AG04449 (cell line): Measurements from ENCODE around the gene CDK14.

Source experiments
- CTCF ChIA-PET: fragments of 350-600 bp; formaldehyde crosslinking; extraction: SDS; loops from one replicate; lab custom pipeline; 2021; ENCODE audit warnings: antibody characterized with exemption; lab: Yijun Ruan, JAX
- POLR2A ChIA-PET: fragments of 400-600, 350-600 bp; formaldehyde crosslinking; extraction: SDS; loops from one replicate; lab custom pipeline; 2020; ENCODE audit warnings: antibody characterized with exemption, inconsistent platforms; lab: Yijun Ruan, JAX
- DNase-seq: peaks from one replicate; pipeline ENCODE4 v3.0.0-alpha.2; 2010; ENCODE audit warnings: low read depth, low spot score
- H3K4me3 ChIP-seq: 2 replicates; pipeline ENCODE4 v1.5.1; 2011; ENCODE audit warnings: low read depth, mild to moderate bottlenecking, control low read depth, low read length
- CTCF ChIP-seq: IDR thresholded peaks from one replicate; pipeline ENCODE4 v1.5.1; 2011; ENCODE audit warnings: mild to moderate bottlenecking, moderate library complexity, low read length, control low read depth, inconsistent platforms; ENCODE audit not compliant: insufficient read depth; ENCODE audit errors: missing control alignments

Gene CDK14

DNA sequence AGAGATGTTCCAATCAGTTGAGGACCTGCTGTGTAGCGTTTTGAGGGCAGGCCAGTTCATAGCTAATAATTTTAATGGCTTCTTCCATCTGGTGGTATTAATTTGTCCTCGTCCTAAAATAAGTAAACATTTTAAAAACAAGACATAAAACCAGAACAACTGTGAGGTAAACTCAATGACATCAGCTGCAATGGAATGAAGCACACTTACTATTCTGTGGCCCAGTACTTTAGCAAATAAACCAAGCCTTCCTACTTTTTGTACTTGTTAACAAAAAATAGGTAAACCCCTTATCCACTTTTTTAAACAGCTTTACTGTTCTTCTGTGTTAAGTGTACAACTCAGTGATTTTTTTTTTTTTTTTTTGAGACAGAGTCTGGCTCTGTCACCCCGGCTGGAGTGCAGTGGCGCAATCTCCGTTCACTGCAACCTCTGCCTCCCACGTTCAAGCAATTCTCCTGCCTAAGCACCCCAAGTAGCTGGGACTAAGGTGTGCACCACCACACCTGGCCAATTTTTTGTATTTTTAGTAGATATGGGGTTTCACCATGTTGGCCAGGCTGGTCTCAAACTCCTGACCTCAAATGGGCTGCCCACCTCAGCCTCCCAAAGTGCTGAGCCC is 639.2 kb downstream of the CDK14 start:
- ChIA-PET CTCF (no interaction called here), POLR2A (no interaction called here)
- no peak for DNase-seq
- TF ChIP-seq CTCF = no peak
- H3K4me3 ChIP-seq = no peak overlapping the region

DNA sequence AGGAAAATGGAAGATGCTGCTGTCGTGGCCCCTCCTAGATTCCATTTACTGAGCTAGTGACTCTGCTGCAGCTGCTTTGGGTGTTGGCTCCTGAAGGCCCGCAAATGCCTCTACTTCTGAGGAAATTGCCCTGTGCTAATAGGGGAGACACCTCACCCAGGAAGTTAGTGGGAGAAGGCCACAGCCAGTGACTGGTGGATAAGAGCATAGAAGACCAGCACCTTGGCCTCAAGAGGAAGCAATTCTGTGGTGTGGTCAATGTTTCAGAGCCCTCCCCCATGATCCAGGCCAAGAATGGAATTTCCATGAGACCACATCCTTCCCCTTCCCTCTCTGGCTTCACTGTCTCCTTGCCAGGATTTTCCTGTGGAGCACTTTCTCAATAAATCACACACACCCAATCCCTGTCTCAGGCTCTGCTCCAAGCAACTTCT is 643.1 kb downstream of the CDK14 start:
- H3K4me3 ChIP-seq = no peak overlapping the region
- TF ChIP-seq CTCF = no peak
- CTCF ChIA-PET = no interaction called here
- POLR2A ChIA-PET = interaction anchor here (1.0 kb wide), 1 partner anchor 11 kb away, joined by 3 read pairs; no protein-coding TSS in a partner anchor
- DNase-seq = no peak

- ChIA-PET POLR2A (no interaction called here), CTCF (interaction anchor here (1.0 to 1.3 kb wide), 4 partner anchors 9 to 157 kb away, joined by 3 to 4 read pairs (median 3); no protein-coding TSS in a partner anchor)
- no peak for DNase-seq
- no peak overlapping the region for H3K4me3 ChIP-seq
- no peak for TF ChIP-seq CTCF
Measured at GRCh38 chr7:91239772-91240171, 643.7 kb downstream of the CDK14 start.

DNA sequence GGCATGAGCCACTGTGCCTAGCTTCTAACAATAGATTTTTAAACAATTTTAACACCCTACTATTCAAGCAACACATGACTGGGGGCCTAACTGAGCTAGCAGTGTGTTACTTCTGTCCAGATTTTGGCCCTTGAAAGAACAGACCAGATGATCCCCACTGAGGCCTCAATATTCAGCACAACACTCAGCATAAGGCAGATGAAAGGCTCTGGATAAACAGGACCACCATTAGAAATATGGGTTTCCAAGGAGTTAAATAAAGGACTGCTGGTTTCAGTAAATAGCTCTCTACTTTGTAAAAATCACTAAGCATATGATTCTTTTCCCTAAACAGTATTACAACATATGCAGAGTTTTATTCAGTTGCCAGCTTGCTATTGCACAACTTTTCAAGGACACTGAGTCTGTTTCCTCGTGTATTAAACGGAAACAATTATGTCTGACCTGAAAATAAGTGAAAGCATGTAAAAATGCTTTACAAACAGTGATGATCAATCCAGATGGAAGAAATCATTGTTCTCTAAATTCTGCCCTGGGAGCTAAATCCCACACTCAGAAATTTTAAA is 644.3 kb downstream of the CDK14 start:
- ChIA-PET CTCF (interaction anchor here (1.0 to 1.3 kb wide), 4 partner anchors 9 to 158 kb away, joined by 3 to 4 read pairs (median 3); no protein-coding TSS in a partner anchor), POLR2A (interaction anchor here (0.6 kb wide), 1 partner anchor 8 kb away, joined by 4 read pairs; no protein-coding TSS in a partner anchor)
- TF ChIP-seq CTCF = no peak
- H3K4me3 ChIP-seq = no peak overlapping the region
- no peak for DNase-seq

DNA sequence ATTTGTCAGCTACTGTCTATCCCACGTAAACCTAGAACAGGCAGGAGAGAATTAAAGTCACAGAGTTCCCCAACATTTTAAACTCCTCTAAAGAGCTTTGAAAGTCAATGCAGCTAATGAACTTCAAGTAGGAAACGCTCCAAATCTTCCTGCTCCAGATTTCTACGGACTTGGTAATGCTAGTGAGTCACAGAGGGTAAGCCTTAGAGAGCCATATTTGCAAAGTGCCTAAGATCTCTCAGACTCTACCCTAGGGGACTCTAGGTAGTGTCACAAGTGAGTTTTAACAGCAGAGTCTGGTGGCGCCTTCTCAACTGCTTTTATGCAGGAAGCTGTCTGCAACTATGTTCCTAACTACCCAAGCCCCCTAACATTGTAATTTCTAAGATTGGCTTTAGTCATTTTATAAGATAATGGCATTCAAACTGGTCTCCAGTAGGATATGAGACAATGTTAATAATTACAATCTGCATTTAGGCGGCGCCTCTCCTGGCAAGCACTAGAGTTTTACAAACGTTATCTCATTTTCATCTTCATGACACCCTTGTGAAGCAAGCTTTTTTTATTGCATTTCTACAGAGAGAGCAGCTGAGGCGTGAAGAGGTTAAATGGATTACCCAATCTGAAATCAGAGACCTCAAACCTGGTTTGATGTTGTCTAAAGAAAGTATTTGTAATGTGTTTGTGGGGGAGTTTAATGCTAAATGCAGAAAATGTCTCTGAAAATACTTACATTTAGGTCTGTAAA is 646.1 kb downstream of the CDK14 start:
- no peak for DNase-seq
- POLR2A ChIA-PET = no interaction called here
- CTCF ChIA-PET = interaction anchor here (1.4 kb wide), 1 partner anchor 12 kb away, joined by 3 read pairs; no protein-coding TSS in a partner anchor
- H3K4me3 ChIP-seq = no peak overlapping the region
- no peak for TF ChIP-seq CTCF
